ENCODE data around the gene TBC1D1.

Gene TBC1D1

DNA sequence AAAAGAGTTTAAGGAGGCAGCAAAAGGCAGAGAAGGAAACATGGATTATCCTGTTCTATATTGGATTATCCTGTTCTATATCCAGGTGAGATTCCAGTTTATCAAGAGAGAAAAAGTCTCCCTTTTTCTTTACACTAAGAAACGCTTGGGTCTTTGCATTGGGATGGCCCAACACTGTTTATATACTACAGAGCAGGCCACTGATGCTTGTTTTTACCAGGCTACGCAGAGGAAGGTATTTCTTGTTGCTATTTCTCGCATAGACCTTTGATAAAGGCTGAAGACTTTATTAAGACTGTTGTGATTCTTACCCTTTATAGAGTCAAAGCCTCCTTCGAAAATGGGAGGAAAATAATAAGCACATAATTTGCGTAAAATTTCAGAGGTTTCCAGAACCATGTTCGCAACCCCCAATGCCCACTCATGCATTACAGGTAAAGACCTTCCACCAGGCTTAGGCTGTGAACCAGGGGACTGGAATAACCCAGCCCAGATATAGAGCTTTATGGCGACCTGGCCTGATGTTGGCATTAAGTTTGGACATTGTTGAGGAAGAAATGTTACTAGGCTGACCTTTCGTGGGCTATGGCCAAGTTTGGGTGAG is 287.6 kb downstream of the TBC1D1 start:
- no peak for DNase-seq

DNA sequence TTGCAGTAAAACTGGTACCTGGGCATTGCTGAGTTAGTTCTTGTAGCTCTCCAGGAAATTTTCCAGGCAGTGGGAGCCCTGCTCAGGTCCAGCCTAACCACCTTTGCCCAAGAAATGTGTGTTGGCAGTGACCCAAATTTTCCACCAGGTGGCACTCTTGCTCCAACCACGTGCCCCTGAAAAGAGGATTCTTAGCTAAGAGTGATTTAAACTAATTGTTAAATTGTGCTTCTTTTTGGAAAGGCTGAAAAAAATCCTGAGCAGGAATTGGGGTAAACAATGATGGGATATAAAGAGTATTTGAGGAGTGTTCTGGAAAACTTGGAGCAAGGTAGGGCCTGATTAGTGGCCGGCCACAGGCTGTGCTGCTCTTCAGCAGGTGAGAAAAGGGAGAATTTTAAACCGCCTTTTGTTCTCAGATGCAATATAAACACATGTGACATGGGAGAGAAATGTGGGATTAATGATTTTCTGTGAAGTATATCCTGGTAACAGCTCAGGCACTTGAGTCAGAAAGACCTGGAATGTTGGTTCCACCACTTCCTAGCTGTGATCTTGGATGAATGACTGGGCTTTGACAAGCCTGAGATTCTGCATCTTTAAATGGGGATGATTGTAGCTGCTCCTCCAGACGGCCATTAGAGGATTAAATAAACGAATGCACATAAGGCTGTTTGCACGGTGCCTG is 288.9 kb downstream of the TBC1D1 start:
- DNase-seq = peak in 1 of 2 experiments; percentile 39

DNA sequence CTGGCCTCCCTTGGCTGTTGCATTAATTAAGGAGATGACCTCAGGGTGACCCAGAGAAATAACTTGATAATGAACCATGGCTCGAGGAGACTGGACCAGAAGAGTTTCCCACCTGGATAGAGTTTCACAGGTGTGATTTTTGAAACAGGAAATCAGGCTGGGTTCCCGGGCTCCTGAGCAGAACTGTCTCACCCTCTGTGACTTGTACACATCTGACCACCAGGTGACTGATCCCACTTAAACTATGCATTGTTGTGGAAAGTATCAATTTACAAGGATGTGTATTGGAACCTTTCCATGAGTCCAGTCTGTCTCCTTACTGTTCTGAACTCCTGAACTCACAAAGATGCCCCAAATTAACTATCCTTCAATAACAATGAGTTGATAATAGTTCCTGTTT is 289.6 kb downstream of the TBC1D1 start:
- DNase-seq = no peak

DNA sequence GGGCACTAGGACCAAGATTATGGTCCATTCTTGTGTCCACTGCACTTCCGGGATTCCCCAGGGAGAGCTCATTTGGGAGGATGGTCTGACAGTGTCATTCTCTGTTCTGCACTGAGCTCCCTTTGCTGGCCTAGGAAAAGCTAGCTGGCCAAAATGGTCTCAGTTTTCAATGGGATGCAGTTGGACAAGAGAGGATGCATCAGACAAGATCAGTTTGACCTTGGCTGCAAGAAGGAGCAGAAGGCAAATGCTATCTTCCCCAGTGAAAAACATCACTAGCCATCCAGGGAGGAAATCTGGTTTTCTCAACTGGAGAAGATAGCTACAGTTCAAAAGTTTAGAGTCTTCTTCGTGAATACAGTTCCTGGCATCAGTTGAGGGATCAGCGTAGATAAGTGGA is 290.4 kb downstream of the TBC1D1 start:
- no peak for DNase-seq

DNA sequence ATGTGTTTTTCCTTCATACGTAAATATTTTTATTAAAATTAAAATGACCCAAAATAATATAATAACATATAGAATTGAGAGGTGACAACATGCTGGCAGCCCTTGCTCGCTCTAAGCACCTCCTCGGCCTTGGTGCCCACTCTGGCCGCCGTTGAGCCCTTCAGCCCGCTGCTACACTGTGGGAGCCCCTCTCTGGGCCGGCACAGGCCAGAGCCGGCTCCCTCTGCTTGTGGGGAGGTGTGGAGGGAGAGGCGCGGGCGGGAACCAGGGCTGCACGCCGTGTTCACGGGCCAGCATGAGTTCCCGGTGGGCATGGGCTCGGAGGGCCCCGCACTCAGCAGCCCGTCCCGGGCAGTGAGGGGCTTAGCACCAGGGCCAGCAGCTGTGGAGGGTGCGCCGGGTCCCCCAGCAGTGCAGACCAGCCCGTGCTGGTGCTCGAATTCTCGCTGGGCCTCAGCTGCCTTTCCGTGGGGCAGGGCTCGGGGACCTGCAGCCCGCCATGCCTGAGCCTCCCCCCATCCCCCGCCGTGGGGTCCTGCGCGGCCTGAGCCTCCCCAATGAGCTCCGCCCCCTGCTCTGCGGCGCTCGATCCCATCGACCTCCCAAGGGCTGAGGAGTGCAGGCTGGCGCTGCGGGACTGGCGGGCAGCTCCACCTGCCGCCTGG is 291.6 kb downstream of the TBC1D1 start:
- no peak for DNase-seq

DNA sequence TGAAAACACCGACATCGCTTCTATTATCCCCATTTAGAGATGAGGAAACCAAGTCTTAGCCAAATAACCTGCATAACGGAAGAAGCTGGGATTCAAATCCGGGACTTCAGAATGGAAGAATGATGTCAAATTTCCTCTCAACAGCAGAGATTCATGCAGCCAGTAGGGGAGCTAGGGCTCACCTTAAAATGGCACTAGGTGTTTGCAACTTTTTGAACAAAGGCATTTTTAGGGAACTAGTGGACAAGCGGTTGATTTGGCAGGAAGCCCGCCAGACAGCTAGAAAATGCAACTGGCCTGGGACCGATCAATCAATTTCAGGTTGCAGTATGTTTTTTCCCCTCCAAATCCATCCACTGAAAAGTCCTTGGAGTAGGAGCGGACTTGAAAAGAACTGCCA is 293.5 kb downstream of the TBC1D1 start:
- no peak for DNase-seq

DNA sequence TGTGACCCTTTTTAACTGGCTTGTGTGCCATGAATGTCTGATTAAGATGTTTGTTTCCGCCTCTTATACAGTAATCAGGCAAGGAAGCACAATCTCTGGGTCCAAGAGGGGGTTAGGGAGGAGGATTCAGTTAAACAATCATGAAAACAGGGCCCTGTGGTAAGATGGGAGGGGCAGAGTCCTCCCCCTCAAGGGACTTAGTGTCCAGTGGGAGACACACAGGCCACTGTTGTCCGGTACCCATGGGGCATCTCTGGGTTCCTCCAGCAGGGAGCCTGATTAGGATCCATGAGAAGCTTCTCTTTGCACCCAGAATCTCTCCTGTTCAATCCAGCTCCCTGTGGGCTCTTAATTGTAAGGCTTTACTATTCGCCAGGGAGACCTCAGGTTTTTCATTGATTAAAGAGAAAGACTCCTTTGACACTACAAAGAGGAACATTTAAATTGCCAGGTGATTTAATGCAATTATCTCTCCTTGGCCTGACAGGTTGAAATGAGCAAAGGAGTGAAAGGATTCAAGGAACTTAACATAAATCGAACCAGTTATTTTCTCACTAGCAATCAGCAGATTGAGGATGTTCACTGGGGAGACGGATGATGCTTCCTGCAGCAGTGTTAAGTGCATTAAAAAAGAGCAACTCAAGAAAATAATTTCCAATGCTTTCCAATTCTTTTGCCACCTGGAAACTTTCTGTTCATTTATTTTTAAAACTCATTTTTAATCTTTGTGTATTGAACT is 294.7 kb downstream of the TBC1D1 start:
- DNase-seq = no peak

DNA sequence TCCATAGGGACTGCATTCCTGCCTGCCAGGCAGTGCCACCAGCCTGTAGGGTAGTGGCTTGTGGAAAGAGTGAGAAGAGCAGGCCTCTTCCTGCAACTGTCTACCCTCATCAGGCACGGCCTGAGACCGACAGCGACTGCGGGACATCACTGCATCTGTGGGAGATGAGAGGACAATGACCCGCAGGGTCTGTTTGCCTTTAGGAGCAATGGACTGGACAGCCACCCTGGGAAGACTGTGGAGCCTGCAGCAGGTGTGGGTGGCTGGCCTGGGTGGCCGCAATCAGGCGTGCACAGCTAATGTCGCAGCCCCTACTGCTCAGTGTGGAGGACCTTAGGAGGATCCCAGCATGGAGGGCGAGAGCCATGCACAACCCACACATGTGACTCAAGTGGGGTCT is 297.3 kb downstream of the TBC1D1 start:
- no peak for DNase-seq

DNA sequence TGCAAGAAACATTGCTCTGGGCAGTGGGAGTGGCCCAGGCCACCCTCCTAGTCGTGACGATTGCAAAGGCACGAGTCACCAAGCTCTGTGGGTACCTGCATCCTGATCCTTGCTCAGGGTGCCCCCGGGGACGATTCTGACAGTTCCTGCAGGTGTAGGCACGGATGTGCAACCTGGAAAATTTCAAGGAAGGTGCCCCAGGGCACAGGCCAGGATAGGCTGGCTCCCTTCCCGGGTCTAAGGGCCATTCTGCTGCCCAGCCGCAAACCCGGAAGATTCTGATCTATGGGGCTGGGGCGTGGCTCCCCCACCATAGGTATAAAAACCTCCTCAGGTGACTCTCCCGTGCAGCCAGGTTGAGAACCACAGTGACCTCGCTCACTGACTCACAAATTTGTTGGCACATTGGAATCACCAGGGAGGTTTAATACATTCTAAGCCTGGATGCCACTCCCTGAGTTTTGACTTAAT is 297.8 kb downstream of the TBC1D1 start:
- DNase-seq = no peak
